Stimulated activated CD4-positive, alpha-beta T cell treated with anti-CD3 and anti-CD28 coated beads, Interleukin-2, amount 100 ng/mL, for 4 hours (primary cell): ENCODE data around the gene TM2D3.

Experiments used
- DNase-seq: peaks from one replicate; pipeline ENCODE4 v3.0.0-alpha.2; 2020; ENCODE audit warnings: low read depth

The TM2D3 gene

DNA sequence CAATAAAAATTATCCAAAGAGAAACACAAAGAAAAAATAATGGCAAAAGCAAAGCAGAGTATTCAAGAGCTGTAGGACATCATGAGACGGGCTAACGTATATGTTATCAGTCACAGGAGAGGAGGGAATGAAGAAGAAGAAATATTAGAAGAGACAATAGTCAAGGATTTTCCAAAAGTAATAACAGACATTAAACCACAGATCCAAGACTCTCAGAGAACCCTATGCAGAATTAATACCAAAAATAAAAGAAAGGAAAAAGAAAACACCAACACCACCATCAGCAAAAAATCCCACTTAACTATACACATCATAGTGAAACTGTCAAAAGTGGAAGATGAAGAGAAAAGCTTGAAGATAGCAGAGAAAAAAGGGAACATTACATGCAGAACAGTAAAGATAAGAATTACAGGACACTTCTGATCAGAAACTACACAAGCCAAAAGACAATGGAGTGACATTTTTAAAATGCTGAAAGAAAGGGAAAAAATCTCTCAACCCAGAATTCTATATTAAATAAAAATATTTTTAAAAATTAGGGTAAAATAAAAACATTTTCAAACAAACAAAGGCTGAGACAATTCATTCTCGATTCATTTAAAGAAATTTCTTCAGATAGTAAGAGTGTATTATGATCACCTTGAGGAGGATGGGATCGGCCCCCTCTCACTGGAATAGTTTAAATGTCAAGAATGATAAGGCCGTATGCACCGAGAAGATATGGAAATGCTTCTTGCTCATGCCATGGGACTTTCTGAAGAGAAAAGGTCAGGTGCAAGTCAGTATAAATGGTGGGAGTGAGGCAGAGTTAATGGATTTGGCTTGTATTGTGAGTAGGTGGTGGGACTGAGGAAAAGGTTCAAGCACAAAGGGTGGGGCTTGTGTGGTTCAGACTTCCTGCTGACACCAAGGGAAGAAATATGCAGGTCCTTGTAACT lies 28.5 kb downstream of the TM2D3 start:
- no peak for DNase-seq

DNA sequence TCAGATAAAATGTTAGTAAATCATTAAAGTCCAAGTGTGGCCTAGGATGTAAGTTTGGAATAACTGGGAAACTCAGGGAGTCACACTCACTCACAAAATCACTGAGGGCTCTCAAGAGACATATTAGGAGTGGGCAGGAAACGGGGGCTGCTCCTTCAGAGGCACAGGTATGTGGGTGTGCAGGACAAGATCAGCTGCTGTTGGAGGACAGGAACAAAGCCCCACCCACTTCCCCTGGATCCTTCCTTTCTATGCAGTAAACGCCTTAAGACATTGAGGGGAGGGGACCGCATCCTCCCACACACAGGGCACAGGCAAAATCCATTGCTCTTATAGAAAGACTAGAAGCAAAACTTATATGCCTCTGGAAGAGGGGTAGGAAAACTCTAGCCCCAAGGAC lies 30.2 kb downstream of the TM2D3 start:
- no peak for DNase-seq

DNA sequence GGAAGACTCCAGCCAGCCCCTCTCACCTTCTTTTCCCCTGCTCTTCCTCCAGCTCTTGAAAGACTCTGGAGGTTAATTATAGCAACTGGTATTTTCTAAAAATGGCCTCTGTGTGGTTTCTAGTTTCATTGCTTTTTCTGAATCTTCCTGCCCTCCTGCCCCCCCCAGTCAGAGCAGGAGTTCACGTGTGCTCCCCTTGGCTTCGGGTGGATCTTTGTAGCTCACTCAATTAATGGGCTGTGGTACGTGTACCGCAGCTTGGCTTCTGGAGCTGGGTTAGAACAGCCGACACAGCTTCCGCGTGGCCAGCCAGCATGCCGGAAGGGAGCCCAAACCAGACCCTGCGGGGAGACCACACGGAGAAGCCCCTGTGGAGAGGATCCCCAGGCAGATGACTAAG lies 31.5 kb downstream of the TM2D3 start:
- DNase-seq = no peak

DNA sequence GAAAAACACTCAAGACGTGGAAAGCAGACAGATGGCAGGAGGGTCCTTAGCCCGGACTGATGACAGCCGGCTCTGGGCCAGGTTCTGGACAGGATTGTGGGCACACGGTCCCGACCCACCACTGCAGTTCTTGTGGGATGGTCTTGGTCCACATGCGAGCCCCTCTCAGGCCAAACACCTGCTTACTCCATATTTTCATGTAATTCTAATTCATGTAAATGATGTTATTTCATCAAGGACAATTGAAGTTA lies 32.6 kb downstream of the TM2D3 start:
- DNase-seq = no peak

DNA sequence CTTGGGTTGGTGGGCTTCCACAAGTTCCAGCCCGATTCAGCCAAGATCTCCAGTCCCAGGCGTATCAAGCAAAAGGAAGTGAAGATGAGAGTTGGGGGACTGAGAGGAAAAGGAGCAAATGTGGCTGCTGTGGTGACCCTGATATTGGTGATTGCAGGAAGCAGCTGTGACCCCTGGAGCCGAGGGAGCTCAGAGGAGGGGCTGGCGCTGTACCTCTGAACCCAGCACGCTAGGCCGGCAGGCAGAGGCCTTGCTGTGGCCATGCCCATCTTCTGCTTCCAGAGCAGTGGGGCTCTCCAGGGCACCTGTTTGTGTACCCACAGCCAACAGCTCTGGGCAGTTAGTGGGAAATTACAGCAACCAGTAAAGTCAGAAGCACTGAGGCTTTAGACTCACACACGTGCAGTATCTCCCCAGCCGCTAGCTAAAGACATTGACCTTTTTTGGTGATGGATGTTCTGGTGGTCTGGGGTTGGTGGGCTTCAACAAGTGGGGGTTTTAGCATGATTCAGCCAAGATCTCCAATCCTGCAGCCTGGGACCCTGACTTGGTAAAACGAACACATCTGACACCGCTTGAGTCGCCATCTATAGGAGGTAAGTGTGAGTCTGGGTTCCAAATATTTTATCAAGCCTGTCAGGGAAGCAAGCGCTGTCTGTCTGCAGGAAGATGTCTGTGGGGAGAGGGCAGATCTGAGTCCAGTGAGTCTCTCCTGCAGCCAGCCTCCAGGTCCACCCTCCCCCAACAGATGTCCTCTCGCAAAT lies 33.1 kb downstream of the TM2D3 start:
- DNase-seq = no peak

DNA sequence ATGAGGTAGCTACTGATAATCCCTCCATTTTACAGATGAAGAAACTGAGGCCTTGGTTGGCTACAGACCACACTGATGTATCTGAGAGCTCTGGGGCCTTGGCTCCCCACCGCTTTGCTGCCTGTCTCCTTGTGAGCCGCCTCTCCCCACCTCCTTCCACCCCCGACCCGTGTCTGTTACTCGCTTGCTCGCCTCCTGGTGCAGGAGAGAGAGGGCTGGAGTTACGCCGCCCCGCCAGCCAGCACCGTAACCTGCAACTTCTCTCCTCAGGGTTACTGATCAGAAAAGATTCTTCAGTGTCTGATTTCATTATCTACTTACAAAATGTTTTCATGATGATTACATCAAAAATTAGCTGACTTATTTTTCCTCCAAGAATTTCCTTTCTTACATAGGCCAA lies 34.1 kb downstream of the TM2D3 start:
- no peak for DNase-seq

DNA sequence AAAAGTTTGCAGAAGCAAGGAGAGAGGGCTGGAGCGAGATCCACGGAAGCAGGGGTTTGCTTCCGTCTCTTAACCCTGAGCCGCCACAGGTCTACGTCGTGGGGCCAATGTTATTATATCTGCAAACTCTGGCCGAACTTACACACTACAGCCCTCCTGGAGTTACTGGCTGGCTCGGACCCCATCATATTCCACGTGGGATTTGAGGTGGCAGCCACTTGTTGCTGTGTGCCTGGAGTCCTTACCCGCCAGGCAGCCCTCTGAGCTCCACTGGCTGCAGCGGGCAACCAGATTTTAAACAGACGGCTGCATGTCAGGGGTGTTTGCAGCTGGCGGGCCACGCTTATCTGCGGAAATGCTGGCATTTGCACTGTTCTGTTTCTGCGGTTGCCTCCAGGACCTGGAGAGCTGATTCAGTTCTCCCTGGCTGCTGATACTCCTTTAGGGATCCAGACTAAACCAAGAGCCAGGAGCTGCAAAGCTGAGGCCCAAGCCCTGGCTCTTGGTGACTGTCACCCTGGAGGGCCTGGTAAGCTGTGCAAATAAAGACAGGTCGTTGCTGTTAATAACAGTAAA lies 34.7 kb downstream of the TM2D3 start:
- DNase-seq = no peak

DNA sequence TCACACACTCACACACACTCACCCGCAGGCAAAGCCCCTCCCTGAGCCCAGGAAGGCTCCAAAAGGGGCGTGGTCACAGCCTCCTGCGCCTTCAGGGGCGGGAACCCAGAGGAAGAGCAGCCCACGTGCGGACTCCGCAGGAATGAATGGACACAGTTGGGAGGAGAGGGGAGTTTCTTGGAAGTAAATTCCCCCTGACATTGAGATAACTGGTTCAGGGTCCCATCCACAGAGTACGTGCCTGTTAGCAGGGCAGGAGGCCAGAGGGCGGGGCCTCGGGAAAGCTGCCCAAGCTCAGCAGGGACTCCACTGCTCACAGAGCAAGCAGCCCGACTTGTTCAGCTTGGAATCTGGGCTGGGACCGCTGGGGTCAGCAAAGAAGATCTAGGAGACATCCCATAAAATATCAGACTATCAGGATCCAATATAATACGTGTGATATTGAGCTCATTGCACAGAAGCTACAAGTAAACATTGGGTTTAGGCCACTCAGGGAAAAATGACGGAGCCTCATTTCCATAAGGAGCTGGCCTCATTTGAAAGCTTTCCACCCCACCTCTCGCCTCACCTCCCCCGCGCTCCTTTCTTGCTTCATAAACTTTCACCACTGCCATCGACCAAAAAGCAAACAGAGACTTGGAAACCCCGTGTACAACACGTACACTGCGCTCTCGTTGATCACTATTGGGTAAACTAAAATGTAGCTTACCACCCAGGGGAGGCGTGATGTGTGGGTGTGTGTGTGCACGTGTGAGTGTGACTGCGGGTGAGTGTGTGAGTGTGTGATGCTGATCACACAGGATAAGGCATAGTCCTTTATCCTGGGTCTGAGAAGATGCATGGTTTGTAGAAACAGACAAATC lies 36.0 kb downstream of the TM2D3 start:
- DNase-seq = no peak

DNA sequence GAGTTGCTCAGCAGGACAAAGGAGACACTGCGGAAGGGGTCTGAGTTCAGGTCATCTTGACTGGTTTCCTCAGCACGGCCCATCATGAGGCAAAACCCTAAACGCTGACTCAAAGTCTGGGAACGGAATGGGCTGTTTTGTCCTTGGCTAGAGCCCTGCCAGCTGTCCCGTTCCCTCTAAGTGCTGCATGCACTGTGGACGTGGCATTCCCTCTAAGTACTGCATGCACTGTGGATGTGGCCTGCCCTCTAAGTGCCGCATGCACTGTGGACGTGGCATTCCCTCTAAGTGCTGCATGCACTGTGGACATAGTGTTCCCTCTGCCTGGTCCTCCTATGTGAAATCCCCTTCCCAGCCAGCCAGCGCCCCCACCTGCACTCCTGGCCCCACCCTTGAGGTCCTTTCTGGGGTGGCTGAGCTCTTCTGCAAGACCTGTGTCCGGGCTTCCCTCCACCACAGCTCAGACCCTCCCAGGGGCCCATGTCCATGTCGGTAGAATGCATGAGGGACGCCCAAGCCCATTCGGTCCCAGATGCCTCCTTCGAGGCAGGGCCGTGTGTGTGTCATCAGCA lies 36.7 kb downstream of the TM2D3 start:
- DNase-seq = no peak

DNA sequence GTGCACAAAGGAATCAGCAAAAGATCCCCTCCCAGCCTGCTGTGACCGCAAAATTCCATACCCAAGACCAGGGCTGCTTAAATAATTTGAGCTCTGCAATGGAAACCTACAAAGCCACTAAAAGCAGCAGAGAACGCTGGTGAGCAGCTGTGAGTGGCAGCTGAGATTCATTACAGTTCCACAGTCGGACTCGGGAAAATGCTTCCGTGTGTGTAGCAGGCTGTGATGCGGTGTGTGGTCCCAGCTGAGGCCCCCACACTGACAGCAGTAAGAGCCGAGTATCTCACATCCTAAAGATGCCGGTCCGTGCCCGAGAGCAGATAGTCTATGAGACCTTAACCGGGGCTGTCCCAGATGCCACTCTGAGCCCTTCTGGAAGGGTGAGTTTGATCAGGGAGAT lies 37.4 kb downstream of the TM2D3 start:
- DNase-seq = no peak

DNA sequence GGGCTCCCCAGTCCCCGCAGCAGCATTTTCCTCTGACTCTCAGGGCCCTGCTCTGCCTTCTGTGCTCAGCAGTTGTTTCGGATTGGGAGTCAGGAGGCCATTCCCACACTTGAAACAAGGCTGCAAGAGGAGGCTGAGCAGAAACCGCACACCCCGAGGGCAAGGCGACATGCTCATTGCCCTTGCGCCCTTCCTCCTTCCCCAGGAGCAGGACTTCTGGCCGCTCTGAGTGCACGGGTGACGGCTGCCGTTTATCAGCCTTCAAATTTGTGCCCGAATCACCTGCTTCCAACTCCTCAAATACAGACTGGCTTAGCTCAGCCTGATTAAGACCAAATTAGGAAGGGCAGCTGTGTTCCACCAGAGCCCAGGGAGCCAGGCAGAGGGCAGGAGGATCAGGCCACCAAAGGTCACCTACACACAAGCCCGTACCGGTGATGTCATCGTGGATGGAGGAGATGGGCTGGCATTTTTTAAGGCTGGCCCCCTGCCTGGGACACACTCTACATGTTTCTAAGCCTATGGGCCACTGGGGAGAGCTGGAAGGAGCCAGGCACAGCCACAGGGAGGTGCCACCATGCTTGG lies 38.1 kb downstream of the TM2D3 start:
- no peak for DNase-seq

DNA sequence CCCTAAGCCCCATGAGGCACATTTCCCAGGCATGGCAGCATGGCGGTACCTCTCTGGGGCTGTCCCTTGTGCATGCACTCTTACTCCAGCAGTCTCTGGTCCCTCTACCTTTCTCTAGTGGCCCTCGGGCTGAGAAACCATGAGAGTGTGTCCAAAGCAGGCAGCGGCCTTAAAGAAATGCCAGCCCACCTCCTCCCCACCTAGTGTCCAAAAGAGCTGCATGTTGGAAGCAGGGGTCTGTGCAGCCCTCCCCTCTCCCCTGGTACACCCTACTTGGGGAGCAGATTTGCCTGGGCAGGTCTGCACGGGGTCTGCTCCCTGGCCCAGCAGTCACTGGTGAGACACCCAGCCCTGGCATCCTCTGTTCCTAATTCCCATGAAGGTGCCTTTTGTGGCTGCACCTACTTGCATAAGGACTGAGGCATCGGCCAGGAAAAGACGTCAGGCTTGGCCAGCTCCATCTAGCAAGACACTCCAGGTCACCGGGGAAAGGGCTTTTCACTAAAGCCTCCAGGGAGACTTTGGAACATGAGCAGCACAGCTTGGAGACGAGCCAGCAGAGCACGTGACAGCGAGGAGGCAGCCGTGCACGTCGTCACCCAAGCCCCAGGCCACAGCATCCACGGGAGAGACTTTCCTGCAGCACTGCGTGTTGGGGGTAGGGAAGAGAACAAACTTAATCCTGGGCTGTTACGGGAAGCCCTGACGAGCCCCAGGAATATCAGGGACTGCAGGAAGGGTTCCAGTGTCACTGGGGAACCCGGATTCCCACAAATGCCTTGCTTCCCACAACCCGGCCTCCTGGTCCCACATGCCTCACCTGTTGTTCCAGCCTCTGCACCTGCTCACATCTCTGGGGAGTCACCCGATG lies 38.8 kb downstream of the TM2D3 start:
- DNase-seq = no peak

DNA sequence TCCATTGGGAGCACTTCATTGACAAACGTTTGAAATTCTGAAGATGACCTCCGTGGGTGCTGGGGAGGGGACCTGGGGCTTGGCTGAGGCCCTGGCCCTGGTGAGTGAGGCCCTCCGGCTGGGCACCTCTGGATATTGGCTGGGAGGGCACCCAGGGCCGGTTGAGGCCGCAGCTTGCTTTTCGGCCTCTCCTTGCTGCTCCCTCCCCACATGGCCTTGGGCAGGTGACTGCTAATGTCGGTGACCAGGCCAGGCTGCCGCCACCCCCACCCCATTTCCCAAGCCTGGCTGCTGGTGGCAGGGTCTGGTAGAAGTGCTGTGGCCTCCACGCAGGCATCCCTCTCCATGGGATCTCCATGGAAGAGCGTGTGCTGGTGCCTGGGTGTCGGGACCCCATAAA lies 39.5 kb downstream of the TM2D3 start:
- DNase-seq = no peak

DNA sequence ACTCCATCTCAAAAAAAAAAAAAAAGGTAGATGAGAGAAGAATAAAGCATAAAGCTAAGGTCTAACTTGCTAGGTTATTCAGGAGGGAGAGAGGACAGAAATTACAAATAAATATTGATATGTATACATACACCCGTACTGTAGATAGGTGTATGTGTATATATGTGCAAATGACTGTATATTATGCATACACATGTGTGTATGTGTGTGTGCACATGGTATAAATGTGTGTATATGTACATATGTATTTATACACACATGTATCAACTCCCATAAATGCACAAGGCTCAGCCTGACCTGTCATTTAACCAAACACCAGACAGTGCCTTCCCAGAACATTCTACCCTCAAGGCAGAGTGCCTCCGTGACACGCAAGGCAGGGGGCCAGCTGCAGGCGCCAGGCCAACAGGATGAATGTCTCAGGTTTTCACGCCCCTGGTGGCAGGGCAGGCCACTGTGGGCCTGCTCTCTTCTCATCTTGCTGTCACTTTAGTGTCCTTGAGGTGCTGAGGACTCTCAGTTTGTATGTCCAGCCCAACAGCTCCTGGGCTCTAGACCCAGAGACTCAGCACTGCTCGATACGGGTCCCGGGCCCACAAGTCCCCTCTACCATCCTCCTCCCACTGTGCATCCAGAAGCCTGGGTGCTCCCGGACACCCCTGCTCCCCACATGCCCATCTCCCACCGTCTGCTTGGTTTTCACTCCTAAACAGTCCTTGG lies 40.4 kb downstream of the TM2D3 start:
- DNase-seq = no peak

DNA sequence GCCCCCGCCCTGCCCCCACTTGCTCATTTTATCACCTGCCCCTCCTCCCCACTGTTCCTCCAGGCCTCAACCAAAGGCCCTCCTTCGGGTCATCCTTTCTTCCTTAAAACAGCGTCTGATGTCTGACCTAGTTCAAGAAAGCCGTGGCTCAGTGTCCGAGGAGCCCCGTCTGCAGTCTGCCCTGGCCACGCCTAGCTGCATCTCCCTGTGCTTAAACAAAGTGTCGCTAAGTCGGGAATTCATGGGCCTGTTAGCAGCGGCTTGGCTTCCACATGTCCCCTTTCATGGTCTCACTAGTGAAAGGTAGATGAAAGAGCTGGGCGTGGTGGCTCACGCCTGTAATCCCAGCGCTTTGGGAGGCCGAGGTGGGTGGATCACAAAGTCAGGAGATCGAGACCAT lies 41.2 kb downstream of the TM2D3 start:
- DNase-seq = no peak

DNA sequence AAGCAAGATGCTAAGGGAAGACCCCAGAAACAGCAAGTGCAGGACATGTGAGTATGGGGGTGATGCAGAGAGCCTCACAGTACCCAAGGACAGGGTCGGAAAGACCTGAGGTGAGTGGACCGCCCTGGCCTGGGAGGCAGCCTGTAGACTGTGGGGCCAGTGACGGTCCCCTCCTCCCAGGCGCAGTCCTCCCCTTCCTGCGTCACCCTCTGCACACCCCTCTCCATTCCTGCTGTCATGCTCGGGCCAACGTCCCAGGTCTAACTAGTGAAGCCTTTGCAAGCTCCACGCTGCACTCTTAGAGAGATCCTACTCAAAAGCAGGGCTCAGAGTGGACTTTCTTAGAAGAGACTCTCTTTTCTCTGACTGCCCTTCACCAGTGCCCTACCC lies 41.6 kb downstream of the TM2D3 start:
- DNase-seq = no peak

DNA sequence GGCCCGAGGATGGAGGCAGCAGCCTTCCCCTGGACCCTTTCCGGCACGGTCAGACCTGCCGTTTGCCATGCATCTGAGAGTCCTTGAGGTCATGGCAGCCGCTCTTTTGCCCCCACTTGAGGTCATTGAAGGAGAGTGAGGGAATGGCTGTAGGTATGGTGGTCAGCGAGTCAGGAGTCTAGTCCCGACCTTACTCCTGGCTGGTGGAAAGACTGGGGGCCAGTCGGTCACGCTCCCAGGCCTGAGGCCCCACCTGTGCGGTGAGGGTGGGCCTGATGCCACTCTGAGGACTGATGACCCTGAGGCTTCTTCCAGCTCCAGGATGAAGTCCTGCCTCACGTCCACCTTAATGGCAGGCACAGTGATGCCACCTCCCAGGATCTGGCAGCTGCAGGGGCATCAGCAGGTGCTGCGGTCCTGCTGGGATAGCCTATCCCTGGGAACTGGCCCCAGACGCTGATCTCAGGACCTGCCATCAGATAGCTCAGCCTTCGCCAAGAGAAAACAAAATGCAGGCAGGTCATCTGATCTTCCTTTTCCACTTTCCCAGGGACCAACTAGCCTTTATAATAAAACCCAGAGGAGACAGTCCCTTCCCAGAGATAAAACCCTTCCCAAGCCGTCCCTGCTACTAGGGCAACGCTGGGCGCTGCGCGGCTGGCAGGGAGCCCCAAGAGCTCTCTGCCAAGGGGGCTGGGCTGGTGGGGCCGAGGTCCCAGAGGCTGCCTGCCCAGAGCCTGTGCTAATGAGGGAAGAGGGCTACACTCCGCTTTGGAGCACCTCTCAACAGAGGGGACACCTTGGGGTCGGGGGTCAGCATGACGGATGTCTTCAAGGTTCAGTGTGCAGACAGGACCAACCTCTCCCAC lies 42.2 kb downstream of the TM2D3 start:
- DNase-seq = no peak

DNA sequence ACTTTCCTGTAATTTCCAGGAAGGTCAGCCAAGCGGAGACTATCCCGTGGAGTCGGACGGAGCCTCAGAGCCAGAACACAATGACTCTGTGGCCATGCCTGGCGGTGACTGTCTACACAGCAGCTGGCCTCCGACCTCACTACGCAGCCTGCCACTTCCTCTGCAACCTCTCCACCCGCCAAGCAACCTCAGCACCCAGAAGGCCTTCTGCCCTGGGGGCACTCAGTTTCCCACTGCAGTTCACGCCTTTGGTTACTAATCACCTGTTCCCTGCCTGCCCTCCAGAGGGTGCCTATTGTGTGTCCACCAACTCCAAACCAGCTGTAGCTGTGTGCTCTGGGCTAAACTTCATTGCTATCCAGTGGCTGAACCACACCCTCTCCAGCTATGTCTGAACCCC lies 44.0 kb downstream of the TM2D3 start:
- no peak for DNase-seq

DNA sequence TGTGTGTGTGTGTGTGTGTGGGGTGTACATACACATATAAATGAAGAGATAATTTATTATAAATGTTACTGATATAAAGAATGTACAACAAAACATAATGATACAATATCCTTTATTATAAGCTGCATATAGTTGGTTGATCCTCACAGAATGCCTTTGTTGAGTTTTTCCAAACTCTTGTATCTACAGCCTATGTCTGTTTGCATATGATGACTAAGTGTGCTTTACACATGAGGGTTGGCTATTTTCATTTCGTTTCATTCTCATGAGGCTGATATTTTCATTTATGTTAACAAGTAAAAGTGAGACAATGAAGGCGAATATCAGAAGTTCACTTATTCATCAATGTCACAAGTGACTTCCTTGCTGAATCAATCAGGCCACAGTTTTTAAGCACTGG lies 45.1 kb downstream of the TM2D3 start:
- DNase-seq = no peak
